ENCODE data around the gene TGFBR1.

GRCh38 chr9:99180662-99181061 lies 75.7 kb downstream of the TGFBR1 start:
- TF ChIP-seq CTCF (IDR thresholded peaks at IDR 0.05) (no peak), POLR2AphosphoS5 (IDR thresholded peaks at IDR 0.05) (no peak)
